ENCODE results near the gene PCDH9.

DNA sequence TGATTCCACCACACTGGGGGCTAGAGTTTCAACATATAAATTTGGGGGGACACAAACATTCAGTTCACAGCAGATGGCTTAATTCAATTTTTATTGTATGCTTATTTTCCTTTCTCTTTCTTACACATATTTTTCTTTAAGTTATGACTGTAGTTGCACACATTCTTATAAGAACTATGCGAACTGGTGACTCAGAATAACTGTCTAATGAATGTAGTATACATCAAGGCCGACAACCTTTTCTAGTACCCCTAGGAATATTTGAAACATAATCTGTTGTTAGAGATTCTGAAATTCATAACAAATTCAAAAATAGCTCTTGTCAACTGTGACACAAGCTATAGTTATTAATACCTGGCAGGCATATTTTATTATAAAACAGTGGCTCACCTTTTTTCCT is 695.6 kb downstream of the PCDH9 start:
- TF ChIP-seq CTCF (IDR thresholded peaks at IDR 0.05), result no peak
- TF ChIP-seq POLR2A (IDR thresholded peaks at IDR 0.05), result no peak
